Cardiac fibroblast (primary cell): ENCODE results near the gene GYS2.

Experiments
- DNase-seq, 2 donors: peaks; one replicate each; pipeline versions ENCODE4 v3.0.0 to v3.0.0-alpha.2; 2010; ENCODE audit warnings: low read depth in 2 of 2
- H3K4me3 ChIP-seq, 2 donors: replicated peaks in 1 of 2; 1 replicate in 1 of 2; 2 replicates in 1 of 2; pipeline ENCODE4 v1.5.1; 2011; ENCODE audit warnings: low read depth in 2 of 2, low read length in 2 of 2, mild to moderate bottlenecking in 2 of 2, moderate library complexity in 1 of 2
- CTCF ChIP-seq: IDR thresholded peaks from one replicate; pipeline ENCODE4 v1.5.1; 2011; ENCODE audit warnings: low read depth, mild to moderate bottlenecking, low read length, inconsistent platforms

GYS2 gene

GRCh38 chr12:21546716-21547115 is 57.9 kb downstream of the GYS2 start:
- no peak for TF ChIP-seq CTCF
- DNase-seq, result peak in 1 of 2 donors; percentile 35
- H3K4me3 ChIP-seq, result no peak overlapping the region

DNA sequence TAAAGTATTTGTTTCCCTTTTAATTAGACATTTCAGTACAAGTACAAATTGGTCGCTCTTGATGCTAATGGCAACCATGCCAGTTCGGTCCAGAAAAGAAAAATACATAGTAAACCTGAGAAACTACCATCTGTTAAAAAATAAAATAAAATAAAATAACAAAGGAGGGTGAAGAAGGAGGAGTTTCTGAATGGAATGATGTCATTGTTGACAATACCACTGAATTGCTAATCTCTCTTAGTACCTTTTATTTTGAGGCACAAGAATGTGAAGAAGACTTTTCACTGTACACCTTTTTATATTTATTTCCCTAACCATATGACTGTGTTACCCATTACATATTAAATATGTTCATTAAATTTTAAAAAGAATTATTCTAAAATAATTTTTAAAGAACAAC is 59.1 kb downstream of the GYS2 start:
- no peak for DNase-seq
- no peak for TF ChIP-seq CTCF
- no peak overlapping the region for H3K4me3 ChIP-seq

GRCh38 chr12:21543151-21543550 is 61.5 kb downstream of the GYS2 start:
- H3K4me3 ChIP-seq, result no peak overlapping the region
- no peak for TF ChIP-seq CTCF
- no peak for DNase-seq

GRCh38 chr12:21542403-21542802 is 62.2 kb downstream of the GYS2 start:
- H3K4me3 ChIP-seq, result no peak overlapping the region
- no peak for TF ChIP-seq CTCF
- DNase-seq, result no peak

GRCh38 chr12:21541773-21542172 is 62.9 kb downstream of the GYS2 start:
- H3K4me3 ChIP-seq, result no peak overlapping the region
- no peak for DNase-seq
- no peak for TF ChIP-seq CTCF

DNA sequence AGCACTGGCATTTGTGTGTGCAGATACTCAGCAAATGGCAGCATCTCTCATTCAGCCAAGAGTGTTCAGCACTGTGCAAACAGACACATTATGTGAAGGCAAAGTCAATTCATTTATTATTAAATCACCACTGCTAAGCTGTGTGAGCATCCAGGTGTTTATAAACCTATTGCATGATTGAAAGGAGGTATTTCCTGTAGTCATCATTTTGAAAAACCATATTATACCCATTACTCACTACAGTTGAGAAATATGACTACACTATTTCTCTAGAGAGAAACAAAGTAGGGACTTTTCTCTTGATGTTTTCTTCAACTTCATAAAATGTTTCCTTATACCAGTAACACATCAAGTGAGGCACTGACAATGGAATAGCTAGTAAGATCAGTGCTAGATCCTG is 64.8 kb downstream of the GYS2 start:
- TF ChIP-seq CTCF, result no peak
- H3K4me3 ChIP-seq, result no peak overlapping the region
- peak in 1 of 2 donors; percentile 61 for DNase-seq

DNA sequence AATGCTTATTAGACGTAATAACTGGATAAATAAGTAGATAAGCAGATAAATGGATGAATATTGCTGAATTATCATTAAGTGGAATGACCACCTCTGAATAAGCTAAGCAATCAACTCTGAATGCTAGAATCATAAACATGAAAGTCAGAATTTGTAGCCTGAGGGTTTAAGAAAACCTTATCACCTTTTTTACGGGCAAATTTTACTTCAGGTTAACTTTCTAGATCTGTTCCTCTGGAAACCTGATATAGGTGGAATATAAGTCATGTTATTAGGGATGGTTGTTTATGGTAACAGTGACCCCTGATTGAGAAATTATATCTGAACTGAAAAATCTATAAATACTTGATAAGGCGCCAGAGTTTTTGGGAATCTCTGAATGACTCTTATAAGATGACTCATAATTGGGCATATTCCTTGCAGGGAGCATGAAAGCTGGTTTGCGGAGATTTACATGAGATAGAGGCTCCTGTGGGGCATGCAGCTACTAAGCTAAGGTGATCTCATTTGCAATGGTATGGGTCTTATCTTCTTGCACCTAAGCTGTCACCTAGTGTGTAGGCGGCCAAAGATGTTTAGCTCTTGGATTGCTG is 66.5 kb downstream of the GYS2 start:
- TF ChIP-seq CTCF, result no peak
- no peak overlapping the region for H3K4me3 ChIP-seq
- no peak for DNase-seq
